Measurements from ENCODE around the gene CROCC. TPM values are rescaled to one million over a fixed set of nuclear protein-coding genes. Genes with fewer than 3 reads are reported as not detected.

CROCC gene
- total RNA-seq, 3 donors from 2014 or later, result 12.2 to 32.5 (median 16.8) TPM

DNA sequence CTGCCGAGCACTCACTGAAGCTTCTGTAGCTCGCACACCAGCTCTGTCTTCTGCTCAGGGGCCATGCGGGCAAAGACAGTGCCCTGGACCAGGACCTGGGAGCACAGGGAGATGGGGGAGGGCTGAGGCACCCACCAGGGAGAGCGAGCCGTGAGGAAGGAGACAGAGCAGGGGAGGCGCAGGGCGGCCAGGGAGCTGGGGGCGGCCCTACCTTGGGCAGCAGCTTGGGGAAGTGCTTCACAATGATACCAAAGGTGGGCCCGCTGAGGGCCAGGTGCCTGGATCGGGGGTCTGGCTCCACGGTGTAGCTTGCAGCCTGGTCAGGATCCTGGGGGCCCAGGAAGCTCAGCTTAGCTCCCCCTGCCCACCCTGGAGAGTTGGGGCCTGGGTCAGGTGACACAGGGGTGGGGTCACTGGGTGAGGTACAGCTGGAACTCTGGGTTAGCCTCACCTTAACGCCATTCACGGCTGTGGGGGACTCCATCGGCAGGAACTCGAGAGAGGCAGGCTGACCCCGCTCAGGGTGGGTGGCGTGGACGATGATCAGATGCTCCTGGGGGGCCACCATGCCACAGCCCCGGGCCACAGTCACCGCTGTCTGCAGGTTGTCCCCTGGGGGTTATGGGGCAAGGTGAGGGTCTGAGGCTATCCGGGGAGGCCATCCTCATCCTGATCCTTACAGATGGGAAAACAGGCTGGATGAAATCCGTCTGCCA, 68.1 kb downstream of the CROCC start:
- Histone ChIP-seq H3K9me3 (no peaks in the 10 kb centered on the region), H3K4me1 (ENCODE audit: low read depth) (no peaks in the 10 kb centered on the region), H3K4me3 (no peak overlapping the region), H3K36me3 (ENCODE audit: low read depth) (no peaks in the 10 kb centered on the region)
- DNase-seq, result no peak
- no peak for ATAC-seq
- TF ChIP-seq, protein P1, sequence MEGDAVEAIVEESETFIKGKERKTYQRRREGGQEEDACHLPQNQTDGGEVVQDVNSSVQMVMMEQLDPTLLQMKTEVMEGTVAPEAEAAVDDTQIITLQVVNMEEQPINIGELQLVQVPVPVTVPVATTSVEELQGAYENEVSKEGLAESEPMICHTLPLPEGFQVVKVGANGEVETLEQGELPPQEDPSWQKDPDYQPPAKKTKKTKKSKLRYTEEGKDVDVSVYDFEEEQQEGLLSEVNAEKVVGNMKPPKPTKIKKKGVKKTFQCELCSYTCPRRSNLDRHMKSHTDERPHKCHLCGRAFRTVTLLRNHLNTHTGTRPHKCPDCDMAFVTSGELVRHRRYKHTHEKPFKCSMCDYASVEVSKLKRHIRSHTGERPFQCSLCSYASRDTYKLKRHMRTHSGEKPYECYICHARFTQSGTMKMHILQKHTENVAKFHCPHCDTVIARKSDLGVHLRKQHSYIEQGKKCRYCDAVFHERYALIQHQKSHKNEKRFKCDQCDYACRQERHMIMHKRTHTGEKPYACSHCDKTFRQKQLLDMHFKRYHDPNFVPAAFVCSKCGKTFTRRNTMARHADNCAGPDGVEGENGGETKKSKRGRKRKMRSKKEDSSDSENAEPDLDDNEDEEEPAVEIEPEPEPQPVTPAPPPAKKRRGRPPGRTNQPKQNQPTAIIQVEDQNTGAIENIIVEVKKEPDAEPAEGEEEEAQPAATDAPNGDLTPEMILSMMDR (IDR thresholded peaks at IDR 0.05), result no peak
- intact Hi-C loops (cut with DNase I, micrococcal nuclease), result no loop called here

DNA sequence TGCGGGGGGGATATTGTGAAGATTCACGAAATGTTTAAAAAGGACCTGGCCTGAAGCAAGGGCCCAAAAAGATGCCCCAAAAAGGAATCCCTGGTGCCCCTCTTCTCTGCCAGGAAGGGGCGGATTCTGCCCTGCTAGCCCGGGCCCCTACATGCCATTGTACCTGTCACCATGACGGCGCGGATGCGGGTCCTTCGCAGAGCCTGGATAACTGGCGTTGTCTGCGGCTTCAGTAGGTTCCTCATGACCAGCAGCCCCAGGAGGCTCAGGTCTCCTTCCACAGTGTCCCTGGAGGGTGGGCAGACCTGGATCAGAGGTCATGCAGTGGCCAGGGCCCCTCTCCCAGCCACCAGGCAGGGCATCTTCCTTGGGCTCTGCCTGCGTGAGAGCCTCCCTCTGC, 69.8 kb downstream of the CROCC start:
- no peak for DNase-seq
- intact Hi-C loops (cut with DNase I, micrococcal nuclease), result no loop called here
- Histone ChIP-seq H3K36me3 (ENCODE audit: low read depth) (no peaks in the 10 kb centered on the region), H3K4me3 (no peak overlapping the region), H3K9me3 (no peaks in the 10 kb centered on the region), H3K4me1 (ENCODE audit: low read depth) (no peaks in the 10 kb centered on the region)
- ATAC-seq, result no peak
- TF ChIP-seq, protein P1 (IDR thresholded peaks at IDR 0.05), result no peak

DNA sequence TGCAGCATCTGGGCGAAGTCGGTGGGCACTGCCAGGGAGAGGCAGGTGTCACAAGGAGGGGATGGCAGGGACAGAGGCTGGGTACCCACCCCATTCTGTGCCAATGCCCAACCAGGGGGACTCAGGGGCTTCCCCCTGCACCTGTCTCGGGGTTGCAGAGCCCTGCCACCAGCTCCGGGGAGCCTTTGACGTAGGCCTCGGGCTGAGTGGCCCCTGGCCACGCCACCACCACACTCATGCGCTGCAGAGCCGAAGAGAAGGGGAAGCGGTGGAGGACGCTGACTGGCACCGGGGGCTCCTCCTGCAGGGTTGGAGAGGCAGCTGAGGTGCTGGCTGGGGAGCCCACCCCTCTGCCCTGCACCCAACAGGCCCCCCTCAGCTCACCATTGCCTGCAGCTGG, 70.4 kb downstream of the CROCC start:
- no peak overlapping the region for H3K4me3 ChIP-seq
- TF ChIP-seq, protein P1 (IDR thresholded peaks at IDR 0.05), result no peak
- DNase-seq, result no peak
- H3K4me1 ChIP-seq (ENCODE audit: low read depth), result no peaks in the 10 kb centered on the region
- intact Hi-C loops (cut with DNase I, micrococcal nuclease), result no loop called here
- no peak for ATAC-seq
- H3K36me3 ChIP-seq (ENCODE audit: low read depth), result no peaks in the 10 kb centered on the region
- H3K9me3 ChIP-seq, result no peaks in the 10 kb centered on the region

DNA sequence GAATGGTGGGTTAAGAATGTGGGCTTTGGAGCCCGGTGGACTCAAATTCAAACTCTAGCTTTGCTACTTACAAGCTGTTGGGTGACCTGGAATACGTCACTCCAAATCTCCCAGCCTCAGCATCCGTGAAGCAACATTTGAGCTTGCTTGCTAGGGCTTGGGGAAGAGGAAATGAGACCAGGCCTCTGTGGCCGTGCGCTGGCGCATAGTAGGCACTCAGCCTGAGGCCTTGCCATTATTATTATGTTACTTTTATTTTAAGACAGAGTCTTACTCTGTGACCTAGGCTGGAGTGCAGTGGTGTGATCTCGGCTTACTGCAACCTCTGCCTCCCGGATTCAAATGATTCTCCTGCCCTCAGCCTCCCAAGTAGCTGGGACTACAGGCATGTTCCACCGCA, 70.9 kb downstream of the CROCC start:
- intact Hi-C loops (cut with DNase I, micrococcal nuclease), result no loop called here
- Histone ChIP-seq H3K36me3 (ENCODE audit: low read depth) (no peaks in the 10 kb centered on the region), H3K4me3 (no peak overlapping the region), H3K9me3 (no peaks in the 10 kb centered on the region), H3K4me1 (ENCODE audit: low read depth) (no peaks in the 10 kb centered on the region)
- TF ChIP-seq, protein P1 (IDR thresholded peaks at IDR 0.05), result no peak
- DNase-seq (no peak), ATAC-seq (no peak)

DNA sequence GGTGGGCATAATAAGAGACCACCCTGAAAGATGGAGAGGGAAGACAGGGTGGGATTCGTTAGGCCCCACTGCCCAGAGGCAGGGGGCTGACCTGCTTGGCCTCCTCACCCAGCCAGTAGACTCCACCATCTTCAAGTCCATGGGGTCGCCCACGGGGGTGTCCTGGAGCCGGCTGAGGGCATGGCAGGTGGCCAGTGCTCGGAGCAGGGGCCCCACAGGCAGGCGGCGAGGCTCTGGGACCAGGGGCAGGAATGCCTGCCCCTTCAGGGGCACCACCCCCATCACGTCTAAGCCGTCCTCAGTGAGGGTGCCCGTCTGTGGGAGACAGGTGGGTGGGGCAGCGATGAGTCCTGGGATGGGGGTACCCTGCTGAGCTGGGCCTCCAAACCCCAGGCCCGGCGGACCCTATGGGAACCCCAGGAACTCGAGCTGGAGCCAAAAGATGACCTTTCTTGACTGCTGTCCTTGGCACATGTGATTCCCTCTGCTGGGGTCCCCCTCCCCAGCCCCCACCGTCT, 71.8 kb downstream of the CROCC start:
- H3K9me3 ChIP-seq, result no peaks in the 10 kb centered on the region
- DNase-seq (no peak), ATAC-seq (no peak)
- H3K4me1 ChIP-seq (ENCODE audit: low read depth), result no peaks in the 10 kb centered on the region
- intact Hi-C loops (cut with DNase I, micrococcal nuclease), result no loop called here
- no peaks in the 10 kb centered on the region for H3K36me3 ChIP-seq (ENCODE audit: low read depth)
- no peak overlapping the region for H3K4me3 ChIP-seq
- TF ChIP-seq, protein P1 (IDR thresholded peaks at IDR 0.05), result no peak

Measured in mucosa of descending colon (tissue), 3 donors.